OCI-LY1 (cell line): ENCODE results near the gene EXD3.

Experiments
- CTCF ChIP-seq: fragments of 200-600 bp; sonication (generic), shearing (Covaris generic); IDR thresholded peaks from 2 replicates; pipeline ENCODE4 v1.5.1; 2017; ENCODE audit warnings: mild to moderate bottlenecking, antibody characterized with exemption, low read length, moderate library complexity, mixed read lengths
- EZH2 ChIP-seq: fragments of 200-600 bp; sonication (generic), shearing (Covaris generic); IDR thresholded peaks from 2 replicates; pipeline ENCODE4 v1.8.0; 2017; ENCODE audit warnings: borderline replicate concordance, mixed run types, mild to moderate bottlenecking, antibody characterized with exemption, low read length, moderate library complexity, mixed read lengths

GRCh38 chr9:137406085-137406760, 16.7 kb downstream of the EXD3 start:
- TF ChIP-seq CTCF (no peak), EZH2 (no peak)
